ENCODE results near the gene TMCO5A. TPM values are rescaled to one million over a fixed set of nuclear protein-coding genes. Genes with fewer than 3 reads are reported as not detected.

The TMCO5A gene
- total RNA-seq, 1 experiment from 2014 or later = not detected

DNA sequence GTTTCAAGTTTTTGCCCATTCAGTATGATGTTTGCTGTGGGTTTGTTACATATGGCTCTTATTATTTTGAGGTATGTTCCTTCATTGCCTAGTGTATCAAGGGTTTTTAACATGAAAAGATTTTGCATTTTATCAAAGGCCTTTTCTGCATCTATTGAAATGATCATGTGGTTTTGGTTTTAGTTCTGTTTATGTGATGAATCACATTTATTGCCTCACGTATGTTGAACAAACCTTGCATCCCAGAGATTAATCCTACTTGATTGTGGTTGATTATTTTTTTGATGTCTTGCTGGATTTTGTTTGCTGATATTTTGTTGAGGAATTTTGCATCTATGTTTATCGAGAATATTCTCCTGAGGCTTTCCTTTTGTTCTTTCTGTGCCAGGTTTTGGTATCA lies 39.4 kb downstream of the TMCO5A start:
- H3K14ac ChIP-seq (ENCODE audit: insufficient read depth, low read length) = no peak overlapping the region
- no peaks in the 10 kb centered on the region for H3K79me2 ChIP-seq (ENCODE audit: insufficient read depth, low read length)
- H2BK5ac ChIP-seq (ENCODE audit: insufficient read length, low read length) = no peak overlapping the region
- no peak for DNase-seq
- WGBS (ENCODE audit: extremely low coverage, insufficient read length, low lambda C conversion rate) = no CpG with 5 or more reads among the region's 2 CpGs
- no peak overlapping the region for H3K9ac ChIP-seq (ENCODE audit: extremely low read depth, insufficient read length, low read length)
- no peak overlapping the region for H2BK120ac ChIP-seq (ENCODE audit: low read depth, low read length, poor library complexity, severe bottlenecking)
- Mint-ChIP-seq H3K36me3 (ENCODE audit: insufficient read depth in 1 of 3, low read depth in 3 of 3) (peaks cover 0 to 3% (median 0%) of the 10 kb centered on the region in 3 experiments; a peak in 3 of 7 replicates), H3K27me3 (ENCODE audit: low read depth) (no peaks in the 10 kb centered on the region), H3K4me3 (no peak overlapping the region), H3K27ac (no peak overlapping the region), H3K9me3 (peaks cover 17 to 21% of the 10 kb centered on the region in 2 experiments; a peak in 4 of 5 replicates), H3K4me1 (no peaks in the 10 kb centered on the region)
- no peaks in the 10 kb centered on the region for H4K20me1 ChIP-seq (ENCODE audit: control insufficient read depth, insufficient read depth, insufficient read length)
- H4K8ac ChIP-seq (replicated peaks; ENCODE audit: insufficient read length, low read depth, low read length) = no peak overlapping the region
- H2BK20ac ChIP-seq (ENCODE audit: low read depth, low read length, poor library complexity, severe bottlenecking) = no peak overlapping the region
- no peaks in the 10 kb centered on the region for H3K9me3 ChIP-seq (ENCODE audit: control insufficient read depth, low read depth, low read length)
- H2AFZ ChIP-seq (ENCODE audit: low read length) = no peak overlapping the region
- no peak overlapping the region for H3T11ph ChIP-seq (ENCODE audit: low read length)
- no peak overlapping the region for H4K91ac ChIP-seq (ENCODE audit: insufficient read length, low read depth, low read length)
- TF ChIP-seq CTCF (conservative IDR thresholded peaks at IDR 0.05) = no peak
- no peaks in the 10 kb centered on the region for H3K4me1 ChIP-seq (ENCODE audit: insufficient read depth, low read length)
- H3K79me1 ChIP-seq (ENCODE audit: insufficient read depth, low read depth, low read length, poor library complexity, severe bottlenecking) = no peaks in the 10 kb centered on the region
- H4K5ac ChIP-seq (ENCODE audit: insufficient read length, low read depth, low read length) = no peak overlapping the region
- H3K18ac ChIP-seq (ENCODE audit: insufficient read length, low read depth, low read length) = no peak overlapping the region
- H3K23ac ChIP-seq (ENCODE audit: insufficient read length, low read depth, low read length) = no peak overlapping the region
- H2BK15ac ChIP-seq (ENCODE audit: low read depth, low read length) = no peak overlapping the region
- H3K27me3 ChIP-seq (ENCODE audit: insufficient read depth, low read length) = no peaks in the 10 kb centered on the region
- no peak overlapping the region for H3K4ac ChIP-seq (ENCODE audit: low read depth, low read length)
- H3K27ac ChIP-seq (ENCODE audit: insufficient read length, low read depth, low read length) = no peak overlapping the region
- no peak overlapping the region for H3K56ac ChIP-seq (ENCODE audit: insufficient read length, low read depth, low read length)
- no peak overlapping the region for H3K4me2 ChIP-seq (ENCODE audit: insufficient read depth, insufficient read length, low read length)
- no peak overlapping the region for H2AK5ac ChIP-seq (ENCODE audit: insufficient read length, low read length)
- no peak overlapping the region for H2BK12ac ChIP-seq (ENCODE audit: insufficient read length, low read depth, low read length)
- no peaks in the 10 kb centered on the region for H3K23me2 ChIP-seq (ENCODE audit: insufficient read length, low read depth, low read length, poor library complexity, severe bottlenecking)

Data from H9 (cell line).